PC-3 (cell line): ENCODE measurements around the gene LRIT1. TPM values are rescaled to one million over a fixed set of nuclear protein-coding genes. Genes with fewer than 3 reads are reported as not detected.

Experiments
- ATAC-seq: fragments of 200-7000 bp; cut with Tn5 transposase; 2 replicates; pipeline ENCODE4 v1.9.1; 2020; ENCODE audit warnings: mild to moderate bottlenecking, moderate library complexity
- BruUV-seq: library from RNA; stranded (reverse); fragments of 400-500 nt; replicated peaks from 2 replicates; lab custom pipeline; 2021; lab: Mats Ljungman, UMichigan
- CTCF ChIA-PET: fragments of 300-600 bp; sonication (Branson Sonifier 250); formaldehyde crosslinking; loops from one replicate; lab custom pipeline; 2022; ENCODE audit warnings: antibody characterized with exemption; lab: Charles Lee
- POLR2A ChIA-PET: fragments of 300-600 bp; sonication (Branson Sonifier 250); formaldehyde crosslinking; loops from one replicate; lab custom pipeline; 2022; ENCODE audit warnings: antibody characterized with exemption; ENCODE audit not compliant: unreplicated experiment; lab: Charles Lee
- DNase-seq: peaks from one replicate; pipeline ENCODE4 v3.0.0-alpha.2; 2015
- H2AFZ ChIP-seq: fragments of 300-600 bp; sonication (generic); 2 replicates; pipeline ENCODE4 v1.6.0; 2016; ENCODE audit warnings: antibody characterized with exemption, low read length
- H3F3A ChIP-seq: fragments of 300-600 bp; sonication (generic); one replicate; pipeline ENCODE4 v1.6.0; 2017; ENCODE audit warnings: antibody characterized with exemption, low read length, control low read depth, mild to moderate bottlenecking; ENCODE audit not compliant: unreplicated experiment
- H3K27ac ChIP-seq: fragments of 300-600 bp; sonication (generic); 2 replicates; pipeline ENCODE4 v1.5.1; 2016; ENCODE audit warnings: mild to moderate bottlenecking, low read length
- H3K27me3 ChIP-seq: fragments of 300-600 bp; sonication (generic); 2 replicates; pipeline ENCODE4 v1.6.1; 2016; ENCODE audit warnings: low read length, mixed read lengths
- H3K36me3 ChIP-seq: fragments of 300-600 bp; sonication (generic); 2 replicates; pipeline ENCODE4 v1.6.1; 2016; ENCODE audit warnings: low read depth, mixed run types, low read length, mixed read lengths
- H3K4me1 ChIP-seq: fragments of 300-600 bp; sonication (generic); 2 replicates; pipeline ENCODE4 v1.5.1; 2016; ENCODE audit warnings: low read length; ENCODE audit not compliant: insufficient read depth
- H3K4me2 ChIP-seq: fragments of 300-600 bp; sonication (generic); 2 replicates; pipeline ENCODE4 v1.6.0; 2016; ENCODE audit warnings: low read length
- H3K4me3 ChIP-seq: fragments of 300-600 bp; sonication (generic); 2 replicates; pipeline ENCODE4 v1.5.1; 2016; ENCODE audit warnings: mild to moderate bottlenecking, low read length, mixed read lengths
- H3K79me2 ChIP-seq: fragments of 300-600 bp; sonication (generic); 2 replicates; pipeline ENCODE4 v1.6.1; 2017; ENCODE audit warnings: low read length, mixed read lengths
- H3K9ac ChIP-seq: fragments of 300-600 bp; sonication (generic); 2 replicates; pipeline ENCODE4 v1.6.0; 2016; ENCODE audit warnings: mild to moderate bottlenecking, low read length
- H3K9me2 ChIP-seq: fragments of 300-600 bp; sonication (generic); replicated peaks from 2 replicates; pipeline ENCODE4 v1.6.1; 2016; ENCODE audit warnings: mixed run types, low read length, mixed read lengths
- H3K9me3 ChIP-seq: fragments of 300-600 bp; sonication (generic); 2 replicates; pipeline ENCODE4 v1.6.1; 2016; ENCODE audit warnings: low read length, mixed read lengths
- H4K20me1 ChIP-seq: fragments of 300-600 bp; sonication (generic); 2 replicates; pipeline ENCODE4 v1.6.1; 2016; ENCODE audit warnings: low read length, mixed read lengths
- EZH2 ChIP-seq: fragments of 300-600 bp; sonication (generic); IDR thresholded peaks from one replicate; pipeline ENCODE4 v1.6.1; 2017; ENCODE audit warnings: antibody characterized with exemption, mild to moderate bottlenecking, low read length; ENCODE audit not compliant: unreplicated experiment
- EZH2phosphoT487 ChIP-seq: fragments of 300-600 bp; sonication (generic); IDR thresholded peaks from 2 replicates; pipeline ENCODE4 v1.6.1; 2018; ENCODE audit warnings: mild to moderate bottlenecking, antibody characterized with exemption, low read length, borderline replicate concordance
- intact Hi-C: fragments of 100-400 bp; cut with micrococcal nuclease; formaldehyde crosslinking; loops from 2 replicates; pipeline ENCODE4 v1.9.0; 2023
- total RNA-seq: library from RNA; depleted of rRNA; stranded (reverse); fragments of >200 nt; gene quantifications from 2 replicates; pipeline ENCODE4 v1.2.3, GENCODE V29; 2014
- TF ChIP-seq, protein P1 (sequence below): fragments of 300-600 bp; sonication (generic); conservative IDR thresholded peaks from 2 replicates; pipeline ENCODE4 v1.5.1; 2017; ENCODE audit warnings: antibody characterized with exemption, low read depth, mild to moderate bottlenecking, low read length

LRIT1 gene
- total RNA-seq, 1 experiment from 2014 or later: not detected

DNA sequence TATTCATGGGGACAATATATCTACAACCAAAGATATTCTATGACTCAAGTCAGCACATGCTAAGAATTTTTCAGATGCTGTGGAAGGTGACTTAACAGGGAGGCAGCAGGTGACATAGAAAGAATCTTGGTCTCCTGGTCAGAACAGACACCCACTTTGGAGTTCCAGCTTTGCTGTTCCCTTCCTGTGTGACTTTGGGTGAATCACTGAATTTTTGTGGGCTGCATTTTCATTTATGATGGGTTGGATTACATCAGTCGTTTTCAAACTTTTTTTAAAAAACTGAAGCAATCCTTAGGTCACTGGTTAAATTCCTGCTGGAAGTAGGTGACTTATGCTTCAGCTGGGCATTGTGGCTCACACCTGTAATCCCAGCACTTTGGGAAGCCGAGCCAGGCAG, 28.4 kb upstream of the LRIT1 start:
- H3K9ac ChIP-seq: no peak overlapping the region
- DNase-seq: peak; percentile 83
- TF ChIP-seq EZH2phosphoT487 (no peak), EZH2 (no peak)
- TF ChIP-seq, protein P1, sequence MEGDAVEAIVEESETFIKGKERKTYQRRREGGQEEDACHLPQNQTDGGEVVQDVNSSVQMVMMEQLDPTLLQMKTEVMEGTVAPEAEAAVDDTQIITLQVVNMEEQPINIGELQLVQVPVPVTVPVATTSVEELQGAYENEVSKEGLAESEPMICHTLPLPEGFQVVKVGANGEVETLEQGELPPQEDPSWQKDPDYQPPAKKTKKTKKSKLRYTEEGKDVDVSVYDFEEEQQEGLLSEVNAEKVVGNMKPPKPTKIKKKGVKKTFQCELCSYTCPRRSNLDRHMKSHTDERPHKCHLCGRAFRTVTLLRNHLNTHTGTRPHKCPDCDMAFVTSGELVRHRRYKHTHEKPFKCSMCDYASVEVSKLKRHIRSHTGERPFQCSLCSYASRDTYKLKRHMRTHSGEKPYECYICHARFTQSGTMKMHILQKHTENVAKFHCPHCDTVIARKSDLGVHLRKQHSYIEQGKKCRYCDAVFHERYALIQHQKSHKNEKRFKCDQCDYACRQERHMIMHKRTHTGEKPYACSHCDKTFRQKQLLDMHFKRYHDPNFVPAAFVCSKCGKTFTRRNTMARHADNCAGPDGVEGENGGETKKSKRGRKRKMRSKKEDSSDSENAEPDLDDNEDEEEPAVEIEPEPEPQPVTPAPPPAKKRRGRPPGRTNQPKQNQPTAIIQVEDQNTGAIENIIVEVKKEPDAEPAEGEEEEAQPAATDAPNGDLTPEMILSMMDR: no peak
- no peak overlapping the region for H3K27ac ChIP-seq
- intact Hi-C loops: loop anchor here (5.0 kb wide), 2 partner anchors 38 to 58 kb away; partner anchors contain the start of gene CCSER2
- no peaks in the 10 kb centered on the region for H3K36me3 ChIP-seq
- H3K9me2 ChIP-seq: no peaks in the 10 kb centered on the region
- ChIA-PET POLR2A (no interaction called here), CTCF (no interaction called here)
- no peak overlapping the region for H3K4me3 ChIP-seq
- ATAC-seq: peak; percentile 74
- H3K4me2 ChIP-seq: no peak overlapping the region
- H4K20me1 ChIP-seq: no peaks in the 10 kb centered on the region
- BruUV-seq: no TSS peak
- H3K4me1 ChIP-seq: peaks cover 13% of the 10 kb centered on the region; the same call in 1 of the 2 replicates
- H3F3A ChIP-seq: no peaks in the 10 kb centered on the region
- H3K27me3 ChIP-seq: no peaks in the 10 kb centered on the region
- no peaks in the 10 kb centered on the region for H3K79me2 ChIP-seq
- H2AFZ ChIP-seq: no peak overlapping the region
- no peaks in the 10 kb centered on the region for H3K9me3 ChIP-seq

DNA sequence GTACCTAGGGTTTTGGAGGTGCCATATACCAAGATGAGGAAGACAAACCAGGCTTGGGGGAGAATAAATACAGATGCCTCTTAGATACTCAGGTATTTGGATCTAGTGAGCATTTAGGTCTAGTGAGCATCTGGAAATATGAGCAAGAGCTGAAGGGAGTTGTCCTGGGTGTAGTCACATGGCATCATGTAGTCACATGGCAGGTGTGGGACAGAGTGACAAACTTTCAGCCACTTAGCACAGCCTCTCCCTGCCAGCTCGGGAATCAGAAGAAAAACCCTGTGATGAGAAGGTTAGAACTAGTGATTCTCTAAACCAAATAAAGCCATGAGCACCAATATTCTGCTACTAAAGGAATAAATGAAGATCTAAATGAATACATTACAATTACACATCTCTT, 27.8 kb upstream of the LRIT1 start:
- no peaks in the 10 kb centered on the region for H3F3A ChIP-seq
- DNase-seq: no peak
- ChIA-PET CTCF (no interaction called here), POLR2A (no interaction called here)
- H3K9me2 ChIP-seq: no peaks in the 10 kb centered on the region
- no peak overlapping the region for H3K9ac ChIP-seq
- intact Hi-C loops: loop anchor here (5.0 kb wide), 2 partner anchors 38 to 58 kb away; partner anchors contain the start of gene CCSER2
- H3K4me1 ChIP-seq: peaks cover 13% of the 10 kb centered on the region; the same call in 1 of the 2 replicates
- H2AFZ ChIP-seq: no peak overlapping the region
- no peaks in the 10 kb centered on the region for H3K9me3 ChIP-seq
- H3K36me3 ChIP-seq: no peaks in the 10 kb centered on the region
- no peak overlapping the region for H3K4me2 ChIP-seq
- H3K4me3 ChIP-seq: no peak overlapping the region
- no peaks in the 10 kb centered on the region for H3K79me2 ChIP-seq
- no peak for ATAC-seq
- no TSS peak for BruUV-seq
- no peaks in the 10 kb centered on the region for H4K20me1 ChIP-seq
- H3K27me3 ChIP-seq: no peaks in the 10 kb centered on the region
- H3K27ac ChIP-seq: no peak overlapping the region
- TF ChIP-seq EZH2phosphoT487: no peak
- TF ChIP-seq EZH2: no peak
- TF ChIP-seq, protein P1: no peak

DNA sequence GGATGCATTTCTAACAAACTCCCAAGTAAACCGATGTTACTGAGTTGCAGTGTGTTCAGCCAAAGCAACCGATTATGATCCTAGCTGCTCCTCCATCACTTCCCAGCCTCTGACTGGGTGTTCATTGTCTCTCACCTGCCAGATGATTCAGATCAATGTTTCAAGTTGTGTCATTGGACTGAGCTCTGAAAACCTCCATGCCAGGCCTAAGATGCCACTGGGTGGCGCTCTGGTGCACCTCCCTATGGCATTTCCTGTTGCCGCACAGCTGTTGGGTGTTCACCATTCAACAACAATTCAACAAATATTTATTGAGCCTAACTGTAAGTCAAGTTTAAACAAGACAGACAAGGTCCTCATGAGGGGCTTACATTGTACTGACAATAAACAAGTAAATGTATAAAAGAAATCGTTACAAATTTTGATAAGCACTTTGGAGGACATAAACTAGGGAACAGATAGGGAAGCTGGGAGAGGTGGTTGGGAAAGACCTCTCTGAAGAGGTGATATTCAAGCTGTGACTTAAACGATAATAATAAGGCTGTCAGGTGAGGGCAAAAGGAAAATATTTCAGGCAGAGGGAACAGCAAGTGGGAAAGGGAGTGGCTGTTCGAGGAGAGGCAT, 26.3 kb upstream of the LRIT1 start:
- H3K4me3 ChIP-seq: no peak overlapping the region
- POLR2A ChIA-PET: no interaction called here
- no peak overlapping the region for H3K27ac ChIP-seq
- peak; percentile 59 for DNase-seq
- BruUV-seq: no TSS peak
- peaks cover 13% of the 10 kb centered on the region; the same call in 1 of the 2 replicates for H3K4me1 ChIP-seq
- H3K9me2 ChIP-seq: no peaks in the 10 kb centered on the region
- H4K20me1 ChIP-seq: no peaks in the 10 kb centered on the region
- H3K4me2 ChIP-seq: no peak overlapping the region
- H3K27me3 ChIP-seq: 0 out of 2 replicates have a peak, but pooled peaks cover 3% of the 10 kb centered on the region
- H3K9ac ChIP-seq: no peak overlapping the region
- no peak for ATAC-seq
- H3K36me3 ChIP-seq: no peaks in the 10 kb centered on the region
- CTCF ChIA-PET: interaction anchor here (1.1 kb wide), 1 partner anchor 270 kb away, joined by 5 read pairs; no protein-coding TSS in a partner anchor
- no peaks in the 10 kb centered on the region for H3F3A ChIP-seq
- no peak for TF ChIP-seq EZH2phosphoT487
- TF ChIP-seq, protein P1: peak; percentile 74
- no peak for TF ChIP-seq EZH2
- intact Hi-C loops: loop anchor here (5.0 kb wide), 2 partner anchors 40 to 60 kb away; partner anchors contain the start of gene CCSER2
- no peaks in the 10 kb centered on the region for H3K9me3 ChIP-seq
- H2AFZ ChIP-seq: no peak overlapping the region
- no peaks in the 10 kb centered on the region for H3K79me2 ChIP-seq
